ENCODE measurements around the gene LCE1E. TPM values are rescaled to one million over a fixed set of nuclear protein-coding genes. Genes with fewer than 3 reads are reported as not detected.

Gene LCE1E
- total RNA-seq, 4 donors from 2014 or later: 5.5 to 71.0 (median 29.6) TPM

- TF ChIP-seq CTCF (IDR thresholded peaks at IDR 0.05): no peak
- TF ChIP-seq POLR2A (IDR thresholded peaks at IDR 0.05): no peak
- no peak for TF ChIP-seq EP300 (IDR thresholded peaks at IDR 0.05)
- no peak for TF ChIP-seq POLR2AphosphoS5 (IDR thresholded peaks at IDR 0.05)
- Histone ChIP-seq H3K27ac (no peak overlapping the region), H3K4me3 (no peak overlapping the region), H3K27me3 (no peaks in the 10 kb centered on the region), H3K36me3 (no peaks in the 10 kb centered on the region), H3K9me3 (no peaks in the 10 kb centered on the region), H3K4me1 (no peaks in the 10 kb centered on the region)
- 74% methylated on average over 4 of the region's 4 CpGs for WGBS
- no peak for DNase-seq (ENCODE audit: low spot score in 2 of 2)
Observed at GRCh38 chr1:152745289-152745704, 40.8 kb upstream of the LCE1E start.

- WGBS: 80% methylated on average over 6 of the region's 6 CpGs
- Histone ChIP-seq H3K36me3 (no peaks in the 10 kb centered on the region), H3K4me3 (no peak overlapping the region), H3K4me1 (no peaks in the 10 kb centered on the region), H3K27ac (no peak overlapping the region), H3K9me3 (no peaks in the 10 kb centered on the region), H3K27me3 (no peaks in the 10 kb centered on the region)
- no peak for DNase-seq (ENCODE audit: low spot score in 2 of 2)
- TF ChIP-seq POLR2AphosphoS5 (IDR thresholded peaks at IDR 0.05) (no peak), POLR2A (IDR thresholded peaks at IDR 0.05) (no peak), CTCF (IDR thresholded peaks at IDR 0.05) (no peak), EP300 (IDR thresholded peaks at IDR 0.05) (no peak)
Observed at GRCh38 chr1:152745765-152746444, 40.2 kb upstream of the LCE1E start.

GRCh38 chr1:152747831-152748230 lies 38.2 kb upstream of the LCE1E start:
- Histone ChIP-seq H3K27me3 (no peaks in the 10 kb centered on the region), H3K4me3 (no peak overlapping the region), H3K27ac (no peak overlapping the region), H3K4me1 (no peaks in the 10 kb centered on the region), H3K36me3 (no peaks in the 10 kb centered on the region), H3K9me3 (no peaks in the 10 kb centered on the region)
- WGBS: 51% methylated on average over 1 of the region's 1 CpG
- no peak for DNase-seq (ENCODE audit: low spot score in 2 of 2)
- TF ChIP-seq POLR2A (IDR thresholded peaks at IDR 0.05): no peak

GRCh38 chr1:152752225-152752624 lies 33.8 kb upstream of the LCE1E start:
- Histone ChIP-seq H3K36me3 (no peaks in the 10 kb centered on the region), H3K27ac (no peak overlapping the region), H3K9me3 (no peaks in the 10 kb centered on the region), H3K4me1 (peaks cover 4% of the 10 kb centered on the region), H3K4me3 (no peak overlapping the region), H3K27me3 (no peaks in the 10 kb centered on the region)
- TF ChIP-seq POLR2A (IDR thresholded peaks at IDR 0.05) (no peak), EP300 (IDR thresholded peaks at IDR 0.05) (no peak), CTCF (IDR thresholded peaks at IDR 0.05) (no peak), POLR2AphosphoS5 (IDR thresholded peaks at IDR 0.05) (no peak)
- no peak for DNase-seq (ENCODE audit: low spot score in 2 of 2)
- 41% methylated on average over 1 of the region's 1 CpG for WGBS

GRCh38 chr1:152753586-152753985 lies 32.5 kb upstream of the LCE1E start:
- H3K9me3 ChIP-seq: no peaks in the 10 kb centered on the region
- TF ChIP-seq POLR2AphosphoS5 (IDR thresholded peaks at IDR 0.05): no peak
- TF ChIP-seq CTCF (IDR thresholded peaks at IDR 0.05): no peak
- TF ChIP-seq POLR2A (IDR thresholded peaks at IDR 0.05): no peak
- no peak for TF ChIP-seq EP300 (IDR thresholded peaks at IDR 0.05)
- H3K4me1 ChIP-seq: peaks cover 4% of the 10 kb centered on the region
- no peaks in the 10 kb centered on the region for H3K27me3 ChIP-seq
- no peak overlapping the region for H3K4me3 ChIP-seq
- 60% methylated on average over 1 of the region's 1 CpG for WGBS
- no peak overlapping the region for H3K27ac ChIP-seq
- H3K36me3 ChIP-seq: no peaks in the 10 kb centered on the region
- DNase-seq (ENCODE audit: low spot score in 2 of 2): no peak

- no peaks in the 10 kb centered on the region for H3K27me3 ChIP-seq
- 67% methylated on average over 2 of the region's 2 CpGs for WGBS
- H3K27ac ChIP-seq: no peak overlapping the region
- TF ChIP-seq CTCF (IDR thresholded peaks at IDR 0.05) (no peak), POLR2AphosphoS5 (IDR thresholded peaks at IDR 0.05) (no peak), POLR2A (IDR thresholded peaks at IDR 0.05) (no peak), EP300 (IDR thresholded peaks at IDR 0.05) (no peak)
- H3K4me3 ChIP-seq: no peak overlapping the region
- H3K9me3 ChIP-seq: no peaks in the 10 kb centered on the region
- H3K36me3 ChIP-seq: no peaks in the 10 kb centered on the region
- no peak for DNase-seq (ENCODE audit: low spot score in 2 of 2)
- peaks cover 24% of the 10 kb centered on the region for H3K4me1 ChIP-seq
Observed at GRCh38 chr1:152756872-152757271, 29.2 kb upstream of the LCE1E start.
